ENCODE measurements around the gene PPARD.

Gene PPARD

GRCh38 chr6:35343835-35344550 lies 1.6 kb downstream of the PPARD start:
- DNase-seq (ENCODE audit: low read depth), result no peak
- H3K4me3 ChIP-seq (ENCODE audit: low read depth, low read length), result peak overlapping the region; percentile 87

GRCh38 chr6:35351422-35351821 lies 9.1 kb downstream of the PPARD start:
- no peak overlapping the region for H3K4me3 ChIP-seq (ENCODE audit: low read depth, low read length)
- DNase-seq (ENCODE audit: low read depth), result no peak

DNA sequence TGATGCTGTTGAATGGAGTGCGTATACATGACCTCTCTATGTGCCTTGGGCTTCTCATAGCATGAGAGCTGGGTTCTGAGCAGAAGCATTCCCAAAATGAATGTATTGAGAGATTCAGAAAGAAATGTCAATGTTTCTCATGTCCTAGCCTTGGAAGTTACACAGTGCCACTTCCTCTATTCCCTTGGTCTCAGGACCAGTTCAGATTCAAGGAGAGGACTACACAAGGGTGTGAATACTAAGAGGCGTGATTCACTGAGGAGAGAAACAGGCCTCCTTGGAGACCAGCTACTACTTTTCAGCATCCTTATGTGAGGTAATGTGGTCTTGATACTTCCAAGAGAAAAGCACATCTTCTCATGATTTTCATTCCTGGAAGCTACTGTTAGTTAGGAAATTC lies 10.4 kb downstream of the PPARD start:
- H3K4me3 ChIP-seq (ENCODE audit: low read depth, low read length), result no peak overlapping the region
- DNase-seq (ENCODE audit: low read depth), result no peak

DNA sequence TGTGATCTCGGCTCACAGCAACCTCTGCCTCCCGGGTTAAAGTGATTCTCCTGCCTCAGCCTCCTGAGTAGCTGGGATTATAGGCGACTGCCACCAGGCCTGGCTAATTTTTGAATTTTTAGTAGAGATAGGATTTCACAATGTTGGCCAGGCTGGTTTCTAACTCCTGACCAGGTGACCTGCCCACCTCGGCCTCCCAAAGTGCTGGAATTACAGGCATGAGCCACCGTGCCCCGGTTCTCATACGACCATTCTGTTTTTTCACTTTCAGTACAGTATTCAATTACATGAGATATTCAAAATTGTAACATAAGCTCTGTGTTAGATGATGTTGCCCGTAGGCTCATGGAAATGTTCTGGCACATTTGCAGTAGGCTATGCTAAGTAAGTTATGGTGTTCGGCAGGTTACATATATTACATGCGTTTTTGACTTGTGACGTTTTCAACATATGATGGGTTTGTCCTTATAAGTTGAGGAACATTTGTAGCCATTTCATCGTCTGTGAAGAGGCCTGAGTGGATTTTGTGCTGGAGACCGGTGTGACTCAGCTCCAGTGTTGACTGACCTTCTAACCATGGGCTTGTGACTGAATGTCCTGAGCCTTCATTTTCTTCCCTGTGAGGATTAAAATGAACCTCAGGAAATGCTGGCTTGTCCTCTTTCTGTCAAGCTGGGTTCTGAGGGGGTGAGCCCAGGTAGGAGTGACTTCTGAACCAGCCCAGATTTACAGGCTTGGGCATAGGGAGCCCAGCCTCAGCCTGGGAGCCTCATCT lies 12.2 kb downstream of the PPARD start:
- DNase-seq (ENCODE audit: low read depth), result no peak
- no peak overlapping the region for H3K4me3 ChIP-seq (ENCODE audit: low read depth, low read length)

- no peak for DNase-seq (ENCODE audit: low read depth)
- no peak overlapping the region for H3K4me3 ChIP-seq (ENCODE audit: low read depth, low read length)
Measured at GRCh38 chr6:35356391-35356790, 14.0 kb downstream of the PPARD start.

GRCh38 chr6:35357677-35358076 lies 15.3 kb downstream of the PPARD start:
- no peak overlapping the region for H3K4me3 ChIP-seq (ENCODE audit: low read depth, low read length)

DNA sequence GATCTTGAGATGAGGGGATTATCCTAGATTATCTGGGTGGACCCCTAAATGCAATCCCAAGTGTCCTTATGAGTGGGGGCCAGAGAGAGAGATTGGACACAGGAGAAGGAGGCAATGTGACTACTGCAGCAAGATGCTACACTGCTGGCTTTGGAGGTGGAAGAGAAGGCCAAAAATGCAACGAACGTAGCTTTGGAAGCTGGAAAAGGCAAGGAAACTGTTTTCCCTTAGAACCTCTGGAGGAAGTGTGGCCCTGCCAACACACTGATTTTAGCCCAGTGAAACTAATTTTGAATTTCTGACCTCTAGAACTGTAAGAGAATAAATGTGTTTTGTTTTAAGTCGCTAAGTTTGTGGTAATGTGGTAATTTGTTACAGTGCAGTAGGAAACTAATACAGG lies 15.7 kb downstream of the PPARD start:
- DNase-seq (ENCODE audit: low read depth), result no peak

More at GRCh38 chr6:35357677-35358076, 15.3 kb downstream of the PPARD start:
- DNase-seq (ENCODE audit: low read depth), result no peak

GRCh38 chr6:35359346-35359743 lies 17.0 kb downstream of the PPARD start:
- H3K4me3 ChIP-seq (ENCODE audit: low read depth, low read length), result no peak overlapping the region

More for the DNA sequence above, 15.7 kb downstream of the PPARD start:
- H3K4me3 ChIP-seq (ENCODE audit: low read depth, low read length), result no peak overlapping the region

DNA sequence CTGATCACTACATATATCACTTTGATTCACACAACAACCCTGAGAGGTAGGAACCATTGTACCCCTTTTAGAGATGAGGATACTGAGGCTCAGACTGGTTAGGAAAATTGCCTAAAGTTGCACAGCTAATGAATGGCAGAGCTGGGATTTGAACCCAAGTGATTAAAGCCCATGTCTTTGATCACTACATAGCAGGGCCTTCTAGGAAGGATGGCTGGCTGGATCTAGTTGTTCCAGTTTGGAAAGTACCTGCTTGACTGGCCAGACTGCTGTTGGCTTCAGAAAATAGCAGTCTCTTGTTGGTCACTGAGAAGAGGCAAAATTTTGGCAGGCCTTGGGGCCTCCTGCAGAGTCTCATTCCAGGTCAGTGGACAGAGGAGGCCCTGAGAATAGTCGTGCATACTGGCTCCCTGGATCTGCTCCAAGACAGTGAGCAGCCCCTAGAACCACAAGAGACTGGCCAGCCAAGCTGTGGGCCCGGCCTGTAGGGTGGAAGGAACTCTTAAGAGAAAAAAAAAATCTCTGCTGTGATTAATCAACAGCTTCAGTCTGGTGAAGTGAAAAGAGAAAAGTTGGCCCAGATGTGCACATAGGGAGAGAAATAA lies 17.5 kb downstream of the PPARD start:
- no peak overlapping the region for H3K4me3 ChIP-seq (ENCODE audit: low read depth, low read length)
- peak; percentile 91 for DNase-seq (ENCODE audit: low read depth)

More at GRCh38 chr6:35359346-35359743, 17.0 kb downstream of the PPARD start:
- DNase-seq (ENCODE audit: low read depth), result no peak

DNA sequence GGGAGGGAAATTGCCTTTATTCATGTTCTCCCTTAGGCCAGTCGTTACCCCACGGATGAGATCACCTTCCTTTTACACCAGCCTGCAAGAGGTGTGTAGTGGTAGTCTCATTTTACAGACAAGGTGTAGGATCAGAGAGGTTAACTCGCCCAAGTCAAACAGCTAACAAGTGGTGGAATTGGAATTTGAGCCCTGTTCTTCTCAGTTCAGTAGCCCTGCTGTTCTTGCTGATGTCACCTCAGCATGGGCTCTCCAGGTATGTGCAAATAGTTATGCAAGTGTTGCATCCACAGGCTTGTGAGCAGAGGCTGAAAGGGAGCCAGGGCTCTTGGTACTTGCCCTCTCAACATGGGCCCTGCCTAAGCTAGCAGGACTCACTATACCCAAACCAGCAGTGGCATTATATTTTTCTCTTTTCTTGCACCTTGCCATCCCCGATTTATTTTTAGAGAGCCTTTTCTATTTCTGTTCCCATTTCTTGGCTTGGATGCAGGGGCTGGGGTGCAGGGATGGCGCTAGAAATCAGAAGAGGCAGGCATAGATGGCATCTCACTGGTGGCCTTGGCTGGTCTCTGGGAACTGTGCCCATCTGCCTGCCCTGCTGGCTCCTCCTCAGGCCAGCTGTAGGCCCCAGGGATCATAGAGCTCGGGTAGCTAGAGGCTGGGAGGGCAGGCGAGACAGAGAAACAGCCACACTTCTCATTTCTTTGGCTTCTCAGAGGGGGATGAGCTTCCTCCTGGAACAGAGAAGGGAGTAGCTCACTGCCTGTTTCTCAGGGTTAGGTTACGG lies 18.2 kb downstream of the PPARD start:
- DNase-seq (ENCODE audit: low read depth), result no peak
- H3K4me3 ChIP-seq (ENCODE audit: low read depth, low read length), result no peak overlapping the region

DNA sequence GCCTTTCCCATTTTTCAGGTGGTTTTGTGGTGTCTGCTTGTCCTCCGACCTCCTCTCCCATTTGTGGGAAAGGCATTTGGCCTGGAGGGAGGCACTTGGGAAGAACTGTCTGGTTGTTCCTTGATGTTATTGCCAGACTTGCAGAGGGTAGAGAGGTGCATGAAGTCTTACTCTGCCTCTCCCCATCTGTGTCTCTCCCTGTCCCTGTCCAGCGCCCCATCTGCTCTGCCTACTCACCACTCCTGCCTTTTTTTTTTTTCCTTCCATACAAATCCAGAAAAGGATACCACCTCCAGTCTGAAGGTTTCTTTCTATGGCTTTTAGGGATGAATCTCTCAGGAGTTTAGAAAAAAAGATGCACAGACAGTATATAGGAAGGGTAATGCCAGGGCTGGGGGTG lies 19.8 kb downstream of the PPARD start:
- no peak for DNase-seq (ENCODE audit: low read depth)
- no peak overlapping the region for H3K4me3 ChIP-seq (ENCODE audit: low read depth, low read length)

DNA sequence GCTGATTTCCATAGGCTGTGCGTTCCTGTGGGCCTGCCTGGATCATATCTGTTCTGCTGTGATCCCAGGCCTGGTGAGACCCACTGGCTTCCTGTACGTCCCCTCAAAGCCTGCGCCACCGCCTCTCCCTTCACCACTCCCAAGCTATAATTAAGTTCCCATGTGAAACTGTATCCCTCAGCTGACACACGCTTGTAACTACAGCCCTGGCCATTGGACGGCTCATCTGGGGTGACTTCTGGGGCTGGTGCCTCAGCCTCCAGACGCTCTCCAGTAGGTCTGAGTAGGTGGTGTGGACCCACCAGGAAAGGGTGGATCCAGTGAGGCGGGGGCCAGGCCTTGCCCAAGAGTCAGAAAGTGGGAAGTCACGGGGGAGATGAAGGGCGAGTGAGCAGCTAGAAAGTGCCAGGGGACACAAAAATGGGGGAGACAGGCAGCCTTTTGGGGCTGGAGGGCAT lies 21.0 kb downstream of the PPARD start:
- peak overlapping the region; percentile 12 for H3K4me3 ChIP-seq (ENCODE audit: low read depth, low read length)
- DNase-seq (ENCODE audit: low read depth), result peak; percentile 92

GRCh38 chr6:35365594-35366203 lies 23.3 kb downstream of the PPARD start:
- no peak overlapping the region for H3K4me3 ChIP-seq (ENCODE audit: low read depth, low read length)
- no peak for DNase-seq (ENCODE audit: low read depth)

GRCh38 chr6:35366204-35366596 lies 23.8 kb downstream of the PPARD start:
- H3K4me3 ChIP-seq (ENCODE audit: low read depth, low read length), result no peak overlapping the region
- DNase-seq (ENCODE audit: low read depth), result no peak

- H3K4me3 ChIP-seq (ENCODE audit: low read depth, low read length), result no peak overlapping the region
- no peak for DNase-seq (ENCODE audit: low read depth)
Measured at GRCh38 chr6:35367646-35368037, 25.3 kb downstream of the PPARD start.

DNA sequence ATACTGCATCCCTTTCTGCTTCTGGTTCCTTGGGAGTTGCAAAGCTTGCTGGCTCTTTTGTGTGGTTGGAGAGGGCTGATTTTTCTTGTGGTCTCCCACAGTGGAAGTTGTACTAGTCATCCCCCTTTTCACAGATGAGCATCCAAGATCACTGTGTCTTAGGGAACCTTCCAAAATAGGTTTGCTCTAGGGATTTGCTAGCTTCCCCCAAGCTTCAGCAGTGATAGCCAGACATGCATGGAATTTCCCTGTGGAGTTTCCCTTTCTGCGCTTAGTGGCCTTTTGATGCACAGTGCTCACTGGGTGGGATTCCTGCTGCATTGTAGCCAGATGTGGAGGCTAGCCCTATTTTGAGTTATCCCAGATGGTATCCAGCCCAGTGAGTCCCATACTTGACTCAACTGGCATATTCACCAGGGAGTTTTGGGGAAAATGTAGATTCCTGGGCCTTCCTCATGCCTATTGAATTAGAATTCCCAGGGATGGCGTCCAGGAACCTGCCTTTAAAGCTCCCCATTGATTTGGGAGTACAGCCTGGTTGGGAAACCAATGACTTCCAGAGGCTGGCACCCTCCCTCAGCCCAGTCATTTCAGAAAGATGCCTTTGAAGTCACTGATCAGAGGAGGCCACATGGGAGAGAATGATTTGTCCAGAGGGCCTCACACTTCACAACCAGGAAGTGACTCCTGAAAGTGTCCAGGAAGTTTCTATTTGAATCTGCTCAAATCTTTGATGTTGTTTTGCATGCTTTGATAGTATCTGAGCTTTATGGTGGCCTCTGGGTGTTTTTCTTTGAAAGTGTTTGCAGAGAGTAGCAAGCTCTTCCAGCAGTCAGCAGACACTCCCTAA lies 25.9 kb downstream of the PPARD start:
- H3K4me3 ChIP-seq (ENCODE audit: low read depth, low read length), result no peak overlapping the region
- peak; percentile 24 for DNase-seq (ENCODE audit: low read depth)

GRCh38 chr6:35370124-35370741 lies 27.9 kb downstream of the PPARD start:
- peak; percentile 98 for DNase-seq (ENCODE audit: low read depth)
- H3K4me3 ChIP-seq (ENCODE audit: low read depth, low read length), result no peak overlapping the region
